ENCODE data around the gene YWHAE.
"Not testable (repeated sequence)": the region's sequence is repeated elsewhere in the genome, so short reads cannot be mapped to it uniquely, and the experiment has no call there.

YWHAE gene

DNA sequence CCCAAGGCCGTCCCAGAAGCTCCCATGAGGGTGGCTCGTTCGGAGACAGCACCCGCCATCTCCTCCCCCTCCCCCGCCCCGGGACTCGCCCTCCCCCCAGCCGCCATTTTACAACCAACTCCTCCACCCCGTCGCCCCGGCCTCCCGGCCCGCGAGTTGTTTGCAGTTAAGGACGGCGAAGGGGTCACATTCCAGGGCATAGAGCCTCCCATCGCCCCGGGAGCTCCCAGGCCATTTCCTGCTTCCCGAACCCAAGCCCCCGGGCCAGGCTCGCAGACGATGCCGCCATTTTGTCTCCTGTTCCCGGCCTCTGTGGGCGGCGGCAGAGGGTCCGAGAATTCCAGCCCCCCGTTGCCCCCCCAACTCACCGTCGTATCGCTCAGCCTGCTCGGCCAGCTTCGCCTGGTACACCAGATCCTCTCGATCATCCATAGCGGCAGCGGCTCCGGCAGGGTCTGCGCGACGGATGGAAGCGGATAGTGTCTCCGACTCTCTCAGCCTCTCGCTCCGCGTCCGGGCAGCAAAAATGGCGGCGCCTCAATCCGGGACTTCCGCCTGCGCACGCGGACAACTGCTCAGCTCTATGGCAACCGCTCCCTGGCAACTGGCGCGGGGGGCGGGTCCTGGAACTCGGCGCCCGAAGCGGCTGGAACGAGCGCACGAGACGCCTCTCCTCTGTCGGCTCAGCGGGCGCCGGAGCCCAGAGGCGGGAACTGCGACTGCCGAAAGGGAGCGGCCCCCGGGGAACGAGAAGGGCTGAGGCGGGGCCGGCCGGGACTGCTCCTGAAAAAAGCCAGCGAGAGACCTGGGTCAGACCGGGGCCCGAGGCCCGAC lies at the start of gene YWHAE:
YWHAE (minus strand) TSS at position 544 of the 834 bp plus-strand sequence; CDS start at position 432, 112 bp downstream.
- Histone ChIP-seq H3K4me3 (ENCODE audit: low read depth, low read length) (peak within 1 kb of the TSS; percentile 88), H3K36me3 (ENCODE audit: insufficient read depth, low read length) (peaks cover 5% of the 10 kb centered on the region; the same call in 1 of the 2 replicates), H3K27ac (ENCODE audit: low read depth, low read length) (peak within 1 kb of the TSS; percentile 95), H3K27me3 (ENCODE audit: insufficient read depth, low read length) (no peaks in the 10 kb centered on the region), H2AFZ (ENCODE audit: low read length, unreplicated experiment) (peak within 1 kb of the TSS; percentile 8), H3K4me1 (ENCODE audit: control insufficient read depth, insufficient read depth, low read length, unreplicated experiment) (peaks cover 13% of the 10 kb centered on the region), H3K79me2 (ENCODE audit: control insufficient read depth, insufficient read depth, low read length, unreplicated experiment) (peaks cover 51% of the 10 kb centered on the region)

DNA sequence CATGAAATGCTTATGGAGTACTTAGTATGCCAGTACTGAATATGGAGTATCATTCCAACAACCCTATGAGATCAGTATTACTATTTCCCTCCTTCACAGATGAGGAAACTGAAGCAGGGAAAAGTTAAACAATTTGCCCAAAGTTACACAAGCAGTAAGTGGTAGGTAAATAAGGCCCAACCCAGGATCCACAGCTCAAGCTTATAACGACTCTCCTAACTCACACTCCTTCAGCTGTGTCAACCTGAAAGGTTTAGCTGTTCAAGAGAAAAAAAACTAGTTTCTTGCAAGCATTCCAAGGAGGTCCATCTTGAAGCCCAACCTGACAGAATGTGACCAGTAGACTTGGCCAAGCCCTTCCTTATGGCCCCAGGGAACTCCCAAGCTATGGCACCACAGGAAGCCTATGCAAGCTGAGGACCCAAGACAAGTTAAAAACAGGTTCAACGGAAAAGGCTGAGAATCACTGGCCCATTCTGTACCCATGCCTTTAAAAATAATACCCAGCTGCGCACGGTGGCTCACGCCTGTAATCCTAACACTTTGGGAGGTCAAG lies 49.5 kb upstream of the YWHAE start:
- H2AFZ ChIP-seq (ENCODE audit: low read length, unreplicated experiment), result no peak overlapping the region
- peaks cover 19% of the 10 kb centered on the region for H3K4me1 ChIP-seq (ENCODE audit: control insufficient read depth, insufficient read depth, low read length, unreplicated experiment)
- H3K4me3 ChIP-seq (ENCODE audit: low read depth, low read length), result no peak overlapping the region
- H3K27me3 ChIP-seq (ENCODE audit: insufficient read depth, low read length), result no peaks in the 10 kb centered on the region
- no peak overlapping the region for H3K27ac ChIP-seq (ENCODE audit: low read depth, low read length)
- peaks cover 12% of the 10 kb centered on the region for H3K36me3 ChIP-seq (ENCODE audit: insufficient read depth, low read length)
- peaks cover 95% of the 10 kb centered on the region for H3K79me2 ChIP-seq (ENCODE audit: control insufficient read depth, insufficient read depth, low read length, unreplicated experiment)

DNA sequence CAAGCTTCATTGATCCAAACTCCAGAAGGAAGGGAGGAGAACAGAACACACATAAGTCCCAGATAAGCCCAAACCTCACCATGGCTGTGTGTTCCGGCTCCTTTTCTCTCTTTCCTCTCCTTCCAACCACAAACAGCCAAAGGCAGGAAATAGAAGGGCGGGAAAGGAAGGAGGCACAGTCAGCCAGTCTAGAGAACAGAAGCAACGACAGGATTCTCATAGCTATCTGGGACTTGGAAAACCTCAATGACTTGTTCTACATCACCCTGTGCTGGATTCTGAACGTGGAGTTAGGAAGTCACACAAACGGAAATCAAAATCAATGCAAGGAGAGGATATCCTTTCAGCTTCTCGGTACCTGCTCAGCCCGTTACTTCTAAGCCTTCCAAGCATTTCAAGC lies 47.0 kb upstream of the YWHAE start:
- H3K4me1 ChIP-seq (ENCODE audit: control insufficient read depth, insufficient read depth, low read length, unreplicated experiment), result peaks cover 3% of the 10 kb centered on the region
- H3K79me2 ChIP-seq (ENCODE audit: control insufficient read depth, insufficient read depth, low read length, unreplicated experiment), result peaks cover 90% of the 10 kb centered on the region
- peaks cover 12% of the 10 kb centered on the region for H3K36me3 ChIP-seq (ENCODE audit: insufficient read depth, low read length)
- no peak overlapping the region; the same call in 1 of the 2 replicates for H3K27ac ChIP-seq (ENCODE audit: low read depth, low read length)
- no peak overlapping the region for H2AFZ ChIP-seq (ENCODE audit: low read length, unreplicated experiment)
- H3K27me3 ChIP-seq (ENCODE audit: insufficient read depth, low read length), result no peaks in the 10 kb centered on the region
- no peak overlapping the region for H3K4me3 ChIP-seq (ENCODE audit: low read depth, low read length)

DNA sequence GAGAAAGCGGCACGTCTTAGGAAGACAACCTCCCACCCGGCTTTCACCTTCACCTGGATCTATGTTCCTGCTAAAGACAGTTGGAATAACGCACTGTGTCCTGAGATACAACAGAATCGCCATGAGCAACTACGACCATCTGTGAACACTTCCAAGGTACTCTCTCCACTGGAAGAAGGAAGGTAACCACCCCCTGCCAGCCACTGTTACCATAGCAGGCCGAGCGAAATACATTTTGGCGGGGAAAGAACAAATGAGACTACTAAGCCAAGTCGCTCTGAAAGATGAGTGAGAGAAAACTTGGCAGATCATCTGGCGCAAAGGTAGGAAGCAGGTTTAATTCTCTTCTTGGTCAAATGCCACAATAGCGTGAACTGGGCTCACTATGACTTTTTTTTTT lies 46.2 kb upstream of the YWHAE start:
- Histone ChIP-seq H3K4me3 (ENCODE audit: low read depth, low read length) (no peak overlapping the region), H3K36me3 (ENCODE audit: insufficient read depth, low read length) (peaks cover 13% of the 10 kb centered on the region), H3K79me2 (ENCODE audit: control insufficient read depth, insufficient read depth, low read length, unreplicated experiment) (peaks cover 89% of the 10 kb centered on the region), H2AFZ (ENCODE audit: low read length, unreplicated experiment) (no peak overlapping the region), H3K4me1 (ENCODE audit: control insufficient read depth, insufficient read depth, low read length, unreplicated experiment) (peaks cover 3% of the 10 kb centered on the region), H3K27me3 (ENCODE audit: insufficient read depth, low read length) (no peaks in the 10 kb centered on the region), H3K27ac (ENCODE audit: low read depth, low read length) (no peak overlapping the region)

DNA sequence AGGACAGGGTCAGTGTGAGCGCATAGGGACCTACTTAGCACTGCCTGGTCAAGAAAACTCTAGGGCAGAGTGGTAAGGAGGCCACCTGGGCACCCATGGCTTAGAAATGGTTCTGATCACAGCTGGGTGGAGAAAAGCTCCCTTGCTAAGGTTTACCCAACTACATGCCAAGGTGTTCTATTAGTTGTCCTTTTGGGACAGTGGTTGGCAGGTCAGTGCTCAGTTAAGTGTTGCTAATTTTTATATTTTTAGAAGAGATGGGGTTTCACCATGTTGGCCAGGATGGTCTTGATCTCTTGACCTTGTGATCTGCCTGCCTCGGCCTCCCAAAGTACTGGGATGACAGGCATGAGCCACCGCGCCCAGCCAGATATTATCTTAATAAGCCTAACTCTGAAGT lies 45.7 kb upstream of the YWHAE start:
- Histone ChIP-seq H3K36me3 (ENCODE audit: insufficient read depth, low read length) (peaks cover 16% of the 10 kb centered on the region), H3K79me2 (ENCODE audit: control insufficient read depth, insufficient read depth, low read length, unreplicated experiment) (peaks cover 90% of the 10 kb centered on the region)
- not testable (repeated sequence) for H3K4me3 ChIP-seq (ENCODE audit: low read depth, low read length); H3K4me1 ChIP-seq (ENCODE audit: control insufficient read depth, insufficient read depth, low read length, unreplicated experiment); H3K27me3 ChIP-seq (ENCODE audit: insufficient read depth, low read length); H3K27ac ChIP-seq (ENCODE audit: low read depth, low read length); H2AFZ ChIP-seq (ENCODE audit: low read length, unreplicated experiment)

DNA sequence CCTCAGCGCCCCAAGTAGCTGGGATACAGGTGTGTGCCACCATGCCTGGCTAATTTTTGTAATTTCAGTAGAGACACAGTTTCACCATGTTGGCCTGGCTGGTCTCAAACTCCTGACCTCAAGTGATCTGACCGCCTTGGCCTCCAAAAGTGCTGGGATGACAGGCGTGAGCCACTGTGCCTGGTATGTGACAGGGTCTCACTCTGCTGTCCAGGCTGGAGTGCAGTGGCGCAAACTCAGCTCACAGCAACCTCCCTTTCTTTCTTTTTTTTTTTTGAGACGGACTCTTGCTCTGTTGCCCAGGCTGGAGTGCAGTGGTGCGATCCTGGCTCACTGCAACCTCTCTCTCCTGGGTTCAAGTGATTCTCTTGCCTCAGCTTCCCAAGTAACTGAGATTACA lies 42.7 kb upstream of the YWHAE start:
- H3K27me3 ChIP-seq (ENCODE audit: insufficient read depth, low read length); H2AFZ ChIP-seq (ENCODE audit: low read length, unreplicated experiment); H3K4me3 ChIP-seq (ENCODE audit: low read depth, low read length); H3K27ac ChIP-seq (ENCODE audit: low read depth, low read length): not testable (repeated sequence)
- H3K79me2 ChIP-seq (ENCODE audit: control insufficient read depth, insufficient read depth, low read length, unreplicated experiment), result peaks cover 88% of the 10 kb centered on the region
- H3K4me1 ChIP-seq (ENCODE audit: control insufficient read depth, insufficient read depth, low read length, unreplicated experiment), result peaks cover 20% of the 10 kb centered on the region
- H3K36me3 ChIP-seq (ENCODE audit: insufficient read depth, low read length), result peaks cover 16% of the 10 kb centered on the region

DNA sequence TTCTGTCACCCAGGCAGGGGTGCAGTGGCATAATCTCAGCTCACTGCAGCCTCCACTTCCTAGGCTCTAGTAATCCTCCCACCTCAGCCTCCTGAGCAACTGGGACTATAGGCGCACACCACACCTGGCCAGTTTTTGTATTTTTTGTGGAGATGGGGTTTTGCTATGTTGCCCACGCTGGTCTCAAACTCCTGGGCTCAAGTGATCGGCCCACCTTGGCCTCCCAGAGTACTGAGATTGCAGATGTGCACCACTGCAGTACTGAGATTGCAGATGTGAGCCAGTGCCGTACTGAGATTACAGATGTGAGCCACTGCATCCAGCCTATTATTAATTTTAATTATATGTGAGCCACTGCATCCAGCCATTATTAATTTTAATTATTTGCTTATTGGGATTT lies 42.2 kb upstream of the YWHAE start:
- Histone ChIP-seq H3K36me3 (ENCODE audit: insufficient read depth, low read length) (peaks cover 14% of the 10 kb centered on the region), H2AFZ (ENCODE audit: low read length, unreplicated experiment) (no peak overlapping the region), H3K79me2 (ENCODE audit: control insufficient read depth, insufficient read depth, low read length, unreplicated experiment) (peaks cover 88% of the 10 kb centered on the region), H3K27ac (ENCODE audit: low read depth, low read length) (no peak overlapping the region), H3K4me1 (ENCODE audit: control insufficient read depth, insufficient read depth, low read length, unreplicated experiment) (peaks cover 18% of the 10 kb centered on the region), H3K4me3 (ENCODE audit: low read depth, low read length) (no peak overlapping the region), H3K27me3 (ENCODE audit: insufficient read depth, low read length) (no peaks in the 10 kb centered on the region)

DNA sequence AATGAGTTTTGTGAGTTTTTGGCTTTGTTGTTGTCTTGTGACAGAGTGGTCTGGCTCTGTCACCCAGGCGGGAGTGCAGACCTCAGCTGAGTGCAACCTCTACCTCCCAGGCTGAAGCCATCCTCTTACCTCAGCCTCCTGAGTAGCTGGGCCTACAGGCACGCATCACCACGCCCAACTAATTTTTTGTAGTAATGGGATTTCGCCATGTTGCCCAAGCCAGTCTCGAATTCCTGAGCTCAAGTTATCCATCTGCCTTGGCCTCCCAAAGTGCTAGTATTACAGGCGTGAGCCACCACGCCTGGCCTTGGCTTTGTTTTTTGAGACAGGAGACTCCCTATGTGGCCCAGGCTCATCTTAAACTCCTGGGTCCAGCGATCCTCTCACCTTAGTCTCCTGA lies 40.9 kb upstream of the YWHAE start:
- no peak overlapping the region for H3K4me3 ChIP-seq (ENCODE audit: low read depth, low read length)
- H3K27ac ChIP-seq (ENCODE audit: low read depth, low read length), result no peak overlapping the region
- H2AFZ ChIP-seq (ENCODE audit: low read length, unreplicated experiment), result no peak overlapping the region
- H3K27me3 ChIP-seq (ENCODE audit: insufficient read depth, low read length), result no peaks in the 10 kb centered on the region
- H3K36me3 ChIP-seq (ENCODE audit: insufficient read depth, low read length), result peaks cover 13% of the 10 kb centered on the region
- peaks cover 89% of the 10 kb centered on the region for H3K79me2 ChIP-seq (ENCODE audit: control insufficient read depth, insufficient read depth, low read length, unreplicated experiment)
- H3K4me1 ChIP-seq (ENCODE audit: control insufficient read depth, insufficient read depth, low read length, unreplicated experiment), result peaks cover 17% of the 10 kb centered on the region

DNA sequence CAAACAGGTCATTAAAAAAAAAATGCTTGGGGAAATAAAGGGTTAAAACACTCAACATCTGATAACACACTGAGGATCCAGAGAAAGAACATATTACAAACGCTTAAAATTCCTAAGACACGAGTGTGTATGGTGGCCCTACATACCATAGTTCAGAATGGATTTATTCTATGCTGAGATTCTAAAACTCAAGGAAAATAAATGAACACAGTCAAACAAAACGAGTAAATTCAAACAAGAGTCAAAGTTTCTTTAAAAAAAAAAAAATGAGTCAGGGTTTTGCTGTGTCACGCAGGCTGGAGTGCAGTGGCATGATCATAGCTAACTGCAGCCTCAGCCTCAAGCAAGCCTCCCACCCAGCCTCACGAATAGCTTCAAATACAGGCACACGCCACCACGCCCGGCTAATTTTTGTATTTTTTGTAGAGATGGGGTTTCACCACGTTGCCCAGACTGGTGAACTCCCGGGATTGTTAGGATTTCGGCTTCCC lies 38.6 kb upstream of the YWHAE start:
- H3K27me3 ChIP-seq (ENCODE audit: insufficient read depth, low read length), result no peaks in the 10 kb centered on the region
- peak overlapping the region; percentile 66 for H3K27ac ChIP-seq (ENCODE audit: low read depth, low read length)
- no peak overlapping the region for H2AFZ ChIP-seq (ENCODE audit: low read length, unreplicated experiment)
- H3K36me3 ChIP-seq (ENCODE audit: insufficient read depth, low read length), result peaks cover 22% of the 10 kb centered on the region
- no peak overlapping the region for H3K4me3 ChIP-seq (ENCODE audit: low read depth, low read length)
- H3K4me1 ChIP-seq (ENCODE audit: control insufficient read depth, insufficient read depth, low read length, unreplicated experiment), result peaks cover 17% of the 10 kb centered on the region
- H3K79me2 ChIP-seq (ENCODE audit: control insufficient read depth, insufficient read depth, low read length, unreplicated experiment), result peaks cover 89% of the 10 kb centered on the region

DNA sequence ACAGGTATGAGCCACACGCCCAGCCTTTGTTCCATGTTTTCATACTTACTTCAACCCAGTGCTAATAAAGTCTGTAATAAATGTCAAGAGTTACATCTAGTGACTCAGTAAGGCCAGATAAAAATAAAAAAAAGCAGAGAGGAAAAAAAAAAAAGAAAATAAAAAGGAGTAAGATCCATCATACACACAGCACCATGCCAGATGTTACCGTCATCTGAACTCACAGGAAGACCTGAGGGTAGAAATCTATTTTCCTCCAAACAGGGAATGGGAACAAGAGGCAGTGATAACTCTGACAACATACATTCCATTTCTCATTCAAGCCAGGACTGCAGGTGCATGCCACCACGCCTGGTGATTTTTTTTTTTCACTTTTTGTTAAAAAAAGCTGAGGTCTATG lies 35.3 kb upstream of the YWHAE start:
- Histone ChIP-seq H3K27ac (ENCODE audit: low read depth, low read length) (no peak overlapping the region), H3K79me2 (ENCODE audit: control insufficient read depth, insufficient read depth, low read length, unreplicated experiment) (peaks cover 89% of the 10 kb centered on the region), H3K27me3 (ENCODE audit: insufficient read depth, low read length) (no peaks in the 10 kb centered on the region), H2AFZ (ENCODE audit: low read length, unreplicated experiment) (no peak overlapping the region), H3K36me3 (ENCODE audit: insufficient read depth, low read length) (peaks cover 28% of the 10 kb centered on the region), H3K4me3 (ENCODE audit: low read depth, low read length) (no peak overlapping the region), H3K4me1 (ENCODE audit: control insufficient read depth, insufficient read depth, low read length, unreplicated experiment) (peaks cover 17% of the 10 kb centered on the region)

DNA sequence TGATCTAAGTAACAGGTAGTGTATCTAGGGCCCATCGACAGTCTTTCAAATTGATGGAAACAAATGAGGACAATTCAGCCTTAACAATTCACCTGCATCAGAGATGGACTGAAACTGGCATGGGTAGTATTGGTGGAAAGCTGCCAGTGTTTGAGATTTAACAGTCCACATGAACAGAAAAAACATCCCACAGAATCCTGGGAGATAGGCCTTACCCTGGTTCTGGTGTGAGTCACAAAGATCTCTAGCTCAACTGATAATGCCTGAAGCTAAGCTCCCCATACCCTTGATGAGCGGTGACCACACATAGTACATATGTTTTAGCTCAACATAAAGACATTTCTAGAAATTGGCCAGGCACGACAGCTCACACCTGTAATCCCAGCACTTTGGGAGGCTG lies 34.1 kb upstream of the YWHAE start:
- Histone ChIP-seq H3K4me3 (ENCODE audit: low read depth, low read length) (no peak overlapping the region), H3K4me1 (ENCODE audit: control insufficient read depth, insufficient read depth, low read length, unreplicated experiment) (peaks cover 12% of the 10 kb centered on the region), H3K27ac (ENCODE audit: low read depth, low read length) (no peak overlapping the region), H2AFZ (ENCODE audit: low read length, unreplicated experiment) (no peak overlapping the region), H3K36me3 (ENCODE audit: insufficient read depth, low read length) (peaks cover 32% of the 10 kb centered on the region), H3K79me2 (ENCODE audit: control insufficient read depth, insufficient read depth, low read length, unreplicated experiment) (peaks cover 86% of the 10 kb centered on the region), H3K27me3 (ENCODE audit: insufficient read depth, low read length) (no peaks in the 10 kb centered on the region)

Measured in ACC112 (cell line).